ENCODE data around the gene NOL6. TPM values are rescaled to one million over a fixed set of nuclear protein-coding genes. Genes with fewer than 3 reads are reported as not detected.

The NOL6 gene
- total RNA-seq, 1 experiment from 2014 or later, result 64.4 TPM

DNA sequence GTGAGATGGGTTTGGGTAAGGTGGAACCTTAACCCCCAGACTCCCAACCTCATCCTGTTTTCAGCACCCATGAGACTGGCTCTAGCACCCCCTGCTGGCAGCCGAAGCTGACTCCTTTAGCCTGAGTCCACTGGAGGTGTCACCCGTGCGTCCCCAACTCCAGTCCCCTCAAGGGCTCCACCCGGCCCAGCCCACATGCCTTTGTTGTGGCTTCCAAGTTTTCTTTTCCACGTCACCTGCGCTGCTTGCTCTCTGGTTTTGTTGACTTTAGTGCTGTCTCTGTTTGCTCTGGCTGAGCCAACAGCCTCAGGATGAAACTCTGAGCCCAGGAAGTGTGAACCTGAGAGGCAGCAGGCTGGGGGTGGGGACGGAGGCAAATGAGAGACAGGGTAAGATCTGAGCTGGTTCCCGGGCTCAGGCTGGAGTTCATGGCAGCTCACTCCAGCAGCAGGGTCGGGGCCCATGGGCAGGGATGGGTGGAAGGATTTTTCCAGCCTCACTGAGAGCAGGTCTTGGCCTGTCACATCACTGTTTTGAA is 58.2 kb downstream of the NOL6 start:
- Histone ChIP-seq H3K4me2 (ENCODE audit: insufficient read depth, insufficient read length, low read length) (no peak overlapping the region), H4K20me1 (ENCODE audit: control insufficient read depth, insufficient read depth, insufficient read length) (no peaks in the 10 kb centered on the region), H3K9ac (ENCODE audit: extremely low read depth, insufficient read length, low read length) (no peak overlapping the region), H3K23ac (ENCODE audit: insufficient read length, low read depth, low read length) (no peak overlapping the region), H2BK20ac (ENCODE audit: low read depth, low read length, poor library complexity, severe bottlenecking) (no peak overlapping the region), H2BK12ac (ENCODE audit: insufficient read length, low read depth, low read length) (no peak overlapping the region), H2BK5ac (ENCODE audit: insufficient read length, low read length) (no peak overlapping the region), H4K91ac (ENCODE audit: insufficient read length, low read depth, low read length) (no peak overlapping the region), H2BK120ac (ENCODE audit: low read depth, low read length, poor library complexity, severe bottlenecking) (no peak overlapping the region), H3K23me2 (ENCODE audit: insufficient read length, low read depth, low read length, poor library complexity, severe bottlenecking) (no peaks in the 10 kb centered on the region), H2BK15ac (ENCODE audit: low read depth, low read length) (no peak overlapping the region), H3K27ac (ENCODE audit: insufficient read length, low read depth, low read length) (no peak overlapping the region), H3K4ac (ENCODE audit: low read depth, low read length) (no peak overlapping the region), H4K8ac (replicated peaks; ENCODE audit: insufficient read length, low read depth, low read length) (no peak overlapping the region), H3K27me3 (ENCODE audit: insufficient read depth, low read length) (no peaks in the 10 kb centered on the region), H3T11ph (ENCODE audit: low read length) (no peak overlapping the region), H3K79me1 (ENCODE audit: insufficient read depth, low read depth, low read length, poor library complexity, severe bottlenecking) (no peaks in the 10 kb centered on the region), H3K4me1 (ENCODE audit: insufficient read depth, low read length) (no peaks in the 10 kb centered on the region), H3K14ac (ENCODE audit: insufficient read depth, low read length) (peak overlapping the region; percentile 39; the same call in 1 of the 2 replicates), H3K56ac (ENCODE audit: insufficient read length, low read depth, low read length) (no peak overlapping the region), H4K5ac (ENCODE audit: insufficient read length, low read depth, low read length) (no peak overlapping the region), H2AFZ (ENCODE audit: low read length) (no peak overlapping the region), H3K79me2 (ENCODE audit: insufficient read depth, low read length) (no peaks in the 10 kb centered on the region), H2AK5ac (ENCODE audit: insufficient read length, low read length) (no peak overlapping the region), H3K9me3 (ENCODE audit: control insufficient read depth, low read depth, low read length) (no peaks in the 10 kb centered on the region), H3K18ac (ENCODE audit: insufficient read length, low read depth, low read length) (no peak overlapping the region)
- no peaks in the 10 kb centered on the region for H3K9me3 Mint-ChIP-seq
- DNase-seq, result peak; percentile 88
- H3K4me1 Mint-ChIP-seq, result peaks cover 7 to 13% of the 10 kb centered on the region in 2 experiments
- H3K27me3 Mint-ChIP-seq (ENCODE audit: low read depth), result peaks cover 5% of the 10 kb centered on the region
- H3K27ac Mint-ChIP-seq, result peak overlapping the region in 1 of 3 experiments; percentile 96; a peak in 3 of 7 replicates
- H3K36me3 Mint-ChIP-seq (ENCODE audit: insufficient read depth in 1 of 3, low read depth in 3 of 3), result no peaks in the 10 kb centered on the region
- TF ChIP-seq, protein P1, sequence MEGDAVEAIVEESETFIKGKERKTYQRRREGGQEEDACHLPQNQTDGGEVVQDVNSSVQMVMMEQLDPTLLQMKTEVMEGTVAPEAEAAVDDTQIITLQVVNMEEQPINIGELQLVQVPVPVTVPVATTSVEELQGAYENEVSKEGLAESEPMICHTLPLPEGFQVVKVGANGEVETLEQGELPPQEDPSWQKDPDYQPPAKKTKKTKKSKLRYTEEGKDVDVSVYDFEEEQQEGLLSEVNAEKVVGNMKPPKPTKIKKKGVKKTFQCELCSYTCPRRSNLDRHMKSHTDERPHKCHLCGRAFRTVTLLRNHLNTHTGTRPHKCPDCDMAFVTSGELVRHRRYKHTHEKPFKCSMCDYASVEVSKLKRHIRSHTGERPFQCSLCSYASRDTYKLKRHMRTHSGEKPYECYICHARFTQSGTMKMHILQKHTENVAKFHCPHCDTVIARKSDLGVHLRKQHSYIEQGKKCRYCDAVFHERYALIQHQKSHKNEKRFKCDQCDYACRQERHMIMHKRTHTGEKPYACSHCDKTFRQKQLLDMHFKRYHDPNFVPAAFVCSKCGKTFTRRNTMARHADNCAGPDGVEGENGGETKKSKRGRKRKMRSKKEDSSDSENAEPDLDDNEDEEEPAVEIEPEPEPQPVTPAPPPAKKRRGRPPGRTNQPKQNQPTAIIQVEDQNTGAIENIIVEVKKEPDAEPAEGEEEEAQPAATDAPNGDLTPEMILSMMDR (conservative IDR thresholded peaks at IDR 0.05), result peak; percentile 86
- no peak overlapping the region for H3K4me3 Mint-ChIP-seq
- no CpG with 5 or more reads among the region's 9 CpGs for WGBS (ENCODE audit: extremely low coverage, insufficient read length, low lambda C conversion rate)

All from H9 (cell line).